Natural killer cell treated with Interleukin-12 subunit alpha and Interleukin-12 subunit beta and Interleukin-15 and Interleukin-18, amount 100 ng/mL, for 72 hours (primary cell): ENCODE data around the gene CDK5RAP3. TPM values are rescaled to one million over a fixed set of nuclear protein-coding genes. Genes with fewer than 3 reads are reported as not detected.

Experiments
- total RNA-seq, 2 donors: library from RNA; stranded (reverse); gene quantifications; one replicate each; pipeline ENCODE4 v1.2.3, GENCODE V29; 2022

CDK5RAP3 gene
- total RNA-seq, 2 donors from 2014 or later, result 150 to 278 TPM

Other genes starting within 250 kb of the CDK5RAP3 start
- gene TBX21, start 237.9 kb upstream of the CDK5RAP3 start, total RNA-seq, result 100 to 1,000 TPM; 234 to 437 TPM
- 10 to 100 TPM; 21.6 to 28.6 TPM for gene OSBPL7, start 149.3 kb upstream of the CDK5RAP3 start, total RNA-seq
- gene MRPL10, start 139.6 kb upstream of the CDK5RAP3 start, total RNA-seq, result 10 to 100 TPM; 44.6 to 44.7 TPM
- gene LRRC46, start 139.4 kb upstream of the CDK5RAP3 start, total RNA-seq, result under 1 TPM; 0.17 to 0.86 TPM
- gene SCRN2, start 129.8 kb upstream of the CDK5RAP3 start, total RNA-seq, result 10 to 100 TPM; 18.1 to 23.5 TPM
- gene SP6, start 120.0 kb upstream of the CDK5RAP3 start, total RNA-seq, result under 1 TPM in 1 of 2 donors, not detected in 1; 0.24 TPM
- 10 to 100 TPM; 22.0 to 25.8 TPM for gene SP2, start 74.9 kb upstream of the CDK5RAP3 start, total RNA-seq
- 10 to 100 TPM; 21.5 to 39.9 TPM for gene PNPO, start 29.5 kb upstream of the CDK5RAP3 start, total RNA-seq
- gene PRR15L, start 13.2 kb upstream of the CDK5RAP3 start, total RNA-seq, result not detected
- 10 to 100 TPM; 14.9 to 32.9 TPM for gene COPZ2, start 66.7 kb downstream of the CDK5RAP3 start, total RNA-seq
- 100 to 1,000 TPM; 103 to 153 TPM for gene NFE2L1, start 77.2 kb downstream of the CDK5RAP3 start, total RNA-seq
- gene CBX1, start 130.4 kb downstream of the CDK5RAP3 start, total RNA-seq, result 10 to 100 TPM; 51.8 to 58.5 TPM
- gene SNX11, start 136.7 kb downstream of the CDK5RAP3 start, total RNA-seq, result 100 to 1,000 TPM in 1 of 2 donors, 10 to 100 TPM in 1; 82.2 to 164 TPM